Astrocyte (in vitro differentiated cells and primary cell): ENCODE data around the gene GPER1. TPM values are rescaled to one million over a fixed set of nuclear protein-coding genes. Genes with fewer than 3 reads are reported as not detected.

Experiments
- DNase-seq: peaks from one replicate; pipeline ENCODE4 v3.0.0-alpha.2; 2010; ENCODE audit warnings: low read depth
- FAIRE-seq: peaks from 2 replicates; lab custom pipeline; 2011; peaks lifted over from hg19 to GRCh38; lab: Jason Lieb, UNC
- H2AFZ ChIP-seq: 2 replicates; pipeline ENCODE4 v1.6.0; 2012; ENCODE audit warnings: low read depth, low read length, inconsistent platforms
- H3K27ac ChIP-seq: 2 replicates; pipeline ENCODE4 v1.5.1; 2011; ENCODE audit warnings: low read depth, low read length, inconsistent platforms
- H3K27me3 ChIP-seq: 2 replicates; pipeline ENCODE4 v1.6.0; 2011; ENCODE audit warnings: low read length, inconsistent platforms; ENCODE audit not compliant: insufficient read depth
- H3K36me3 ChIP-seq: 2 replicates; pipeline ENCODE4 v1.5.1; 2011; ENCODE audit warnings: low read length, inconsistent platforms; ENCODE audit not compliant: insufficient read depth
- H3K4me1 ChIP-seq: 2 replicates; pipeline ENCODE4 v1.5.1; 2011; ENCODE audit warnings: low read length, inconsistent platforms; ENCODE audit not compliant: insufficient read depth
- H3K4me2 ChIP-seq: 2 replicates; pipeline ENCODE4 v1.6.0; 2012; ENCODE audit warnings: low read length, inconsistent platforms
- H3K4me3 ChIP-seq: 2 replicates; pipeline ENCODE4 v1.5.1; 2011; ENCODE audit warnings: low read depth, mild to moderate bottlenecking, low read length, inconsistent platforms; ENCODE audit not compliant: insufficient read depth
- H3K79me2 ChIP-seq: 2 replicates; pipeline ENCODE4 v1.6.0; 2012; ENCODE audit warnings: mild to moderate bottlenecking, low read length, inconsistent platforms; ENCODE audit not compliant: insufficient read depth
- H3K9ac ChIP-seq: 2 replicates; pipeline ENCODE4 v1.6.0; 2012; ENCODE audit warnings: mild to moderate bottlenecking, low read length, inconsistent platforms
- H3K9me3 ChIP-seq: 2 replicates; pipeline ENCODE4 v1.5.1; 2012; ENCODE audit warnings: low read depth, mild to moderate bottlenecking, low read length, inconsistent platforms; ENCODE audit not compliant: insufficient read depth
- H4K20me1 ChIP-seq: 2 replicates; pipeline ENCODE4 v1.6.0; 2012; ENCODE audit warnings: low read length, inconsistent platforms; ENCODE audit not compliant: insufficient read depth
- H3K27ac Mint-ChIP-seq: one replicate; pipeline ENCODE4 v1.8.0; 2021; ENCODE audit warnings: mild to moderate bottlenecking, mixed read lengths; ENCODE audit not compliant: unreplicated experiment
- H3K27me3 Mint-ChIP-seq: one replicate; pipeline ENCODE4 v1.8.0; 2021; ENCODE audit warnings: low read depth, mixed read lengths; ENCODE audit not compliant: unreplicated experiment
- H3K36me3 Mint-ChIP-seq: one replicate; pipeline ENCODE4 v1.8.0; 2021; ENCODE audit warnings: low read depth, mixed read lengths; ENCODE audit not compliant: unreplicated experiment
- H3K4me1 Mint-ChIP-seq: one replicate; pipeline ENCODE4 v1.8.0; 2021; ENCODE audit warnings: low read depth, mixed read lengths; ENCODE audit not compliant: unreplicated experiment
- H3K4me3 Mint-ChIP-seq: one replicate; pipeline ENCODE4 v1.8.0; 2021; ENCODE audit warnings: mild to moderate bottlenecking, moderate library complexity, mixed read lengths; ENCODE audit not compliant: unreplicated experiment
- H3K9me3 Mint-ChIP-seq: one replicate; pipeline ENCODE4 v1.8.0; 2021; ENCODE audit warnings: mild to moderate bottlenecking, mixed read lengths; ENCODE audit not compliant: unreplicated experiment
- CTCF ChIP-seq: IDR thresholded peaks from 2 replicates; pipeline ENCODE4 v1.5.1; 2011; ENCODE audit warnings: low read depth, mild to moderate bottlenecking, inconsistent platforms, low read length, moderate library complexity; ENCODE audit not compliant: insufficient read depth
- EZH2 ChIP-seq: IDR thresholded peaks from 2 replicates; pipeline ENCODE4 v1.6.1; 2012; ENCODE audit warnings: mild to moderate bottlenecking, low read length, inconsistent platforms; ENCODE audit not compliant: insufficient read depth
- total RNA-seq: library from RNA; stranded (reverse); gene quantifications from 2 replicates; pipeline ENCODE4 v1.2.1, GENCODE V29; 2021

The GPER1 gene
- total RNA-seq, 1 donor from 2014 or later = 17.4 TPM

- DNase-seq = no peak
- no peaks in the 10 kb centered on the region for H3K9me3 Mint-ChIP-seq
- no peak overlapping the region for H3K27ac Mint-ChIP-seq
Measured at GRCh38 chr7:1061180-1061579, 26.7 kb upstream of the GPER1 start.

GRCh38 chr7:1062296-1063294 is 25.3 kb upstream of the GPER1 start:
- DNase-seq = no peak
- H3K4me3 ChIP-seq = no peak overlapping the region
- H3K27ac Mint-ChIP-seq = peak overlapping the region; percentile 41

More at GRCh38 chr7:1061180-1061579, 26.7 kb upstream of the GPER1 start:
- no peak overlapping the region for H3K4me3 ChIP-seq
- TF ChIP-seq CTCF (no peak), EZH2 (no peak)
- H3K36me3 ChIP-seq = no peaks in the 10 kb centered on the region
- Mint-ChIP-seq H3K4me3 (no peak overlapping the region), H3K27me3 (no peaks in the 10 kb centered on the region), H3K4me1 (peaks cover 3% of the 10 kb centered on the region), H3K36me3 (peaks cover 6% of the 10 kb centered on the region)
- no peak for FAIRE-seq
- H2AFZ ChIP-seq = no peak overlapping the region
- no peaks in the 10 kb centered on the region for H3K9me3 ChIP-seq
- no peak overlapping the region for H3K4me2 ChIP-seq
- no peaks in the 10 kb centered on the region for H3K27me3 ChIP-seq
- no peaks in the 10 kb centered on the region for H3K79me2 ChIP-seq
- H3K9ac ChIP-seq = no peak overlapping the region
- no peak overlapping the region for H3K27ac ChIP-seq
- H3K4me1 ChIP-seq = no peaks in the 10 kb centered on the region
- peaks cover 71% of the 10 kb centered on the region for H4K20me1 ChIP-seq

More at GRCh38 chr7:1062296-1063294, 25.3 kb upstream of the GPER1 start:
- Mint-ChIP-seq H3K9me3 (no peaks in the 10 kb centered on the region), H3K4me3 (no peak overlapping the region), H3K36me3 (peaks cover 6% of the 10 kb centered on the region), H3K27me3 (no peaks in the 10 kb centered on the region), H3K4me1 (peaks cover 3% of the 10 kb centered on the region)
- H3K9me3 ChIP-seq = no peaks in the 10 kb centered on the region
- no peaks in the 10 kb centered on the region for H3K79me2 ChIP-seq
- no peak overlapping the region for H2AFZ ChIP-seq
- H3K27ac ChIP-seq = no peak overlapping the region
- no peaks in the 10 kb centered on the region for H3K36me3 ChIP-seq
- no peak overlapping the region for H3K9ac ChIP-seq
- no peaks in the 10 kb centered on the region for H3K4me1 ChIP-seq
- FAIRE-seq = no peak
- no peaks in the 10 kb centered on the region for H3K27me3 ChIP-seq
- TF ChIP-seq EZH2 (no peak), CTCF (no peak)
- H4K20me1 ChIP-seq = peaks cover 75% of the 10 kb centered on the region
- no peak overlapping the region for H3K4me2 ChIP-seq
